Aorta (tissue), 5 donors: ENCODE results near the gene SARS1. TPM values are rescaled to one million over a fixed set of nuclear protein-coding genes. Genes with fewer than 3 reads are reported as not detected.
"Not testable (repeated sequence)": the region's sequence is repeated elsewhere in the genome, so short reads cannot be mapped to it uniquely, and the experiment has no call there.

ENCODE experiments used
- ATAC-seq: fragments of 200-7000 bp; cut with Tn5 transposase; one replicate; pipeline ENCODE4 v1.9.1; 2022; ENCODE audit warnings: moderate library complexity; ENCODE audit not compliant: low FRiP score
- DNase-seq, 2 donors: peaks; one replicate each; pipeline ENCODE4 v3.0.0-alpha.2; 2020
- H3K27ac ChIP-seq, 2 donors: one replicate each; pipeline ENCODE4 v1.5.1; 2013; ENCODE audit warnings: low read length in 2 of 2, mild to moderate bottlenecking in 2 of 2, moderate library complexity in 2 of 2, control low read depth in 1 of 2, inconsistent platforms in 1 of 2, low read depth in 1 of 2
- H3K27me3 ChIP-seq, 2 donors: one replicate each; pipeline ENCODE4 v1.6.1; 2013; ENCODE audit warnings: control low read depth in 1 of 2, low read length in 1 of 2, mild to moderate bottlenecking in 1 of 2, moderate library complexity in 1 of 2; ENCODE audit not compliant: insufficient read depth in 2 of 2, control insufficient read depth in 1 of 2
- H3K36me3 ChIP-seq, 2 donors: one replicate each; pipeline ENCODE4 v1.6.1; 2013; ENCODE audit warnings: control low read depth in 1 of 2, low read length in 1 of 2, mild to moderate bottlenecking in 1 of 2; ENCODE audit not compliant: insufficient read depth in 2 of 2, control insufficient read depth in 1 of 2
- H3K4me1 ChIP-seq, 2 donors: one replicate each; pipeline ENCODE4 v1.6.1; 2013; ENCODE audit warnings: low read length in 2 of 2, control low read depth in 1 of 2, mild to moderate bottlenecking in 1 of 2, moderate library complexity in 1 of 2; ENCODE audit not compliant: insufficient read depth in 2 of 2, control insufficient read depth in 1 of 2
- H3K4me3 ChIP-seq, 2 donors: one replicate each; pipeline ENCODE4 v1.5.1; 2013; ENCODE audit warnings: low read length in 2 of 2, control low read depth in 1 of 2, mild to moderate bottlenecking in 1 of 2
- H3K9me3 ChIP-seq: one replicate; pipeline ENCODE4 v1.6.1; 2013; ENCODE audit warnings: mild to moderate bottlenecking, low read length; ENCODE audit not compliant: control insufficient read depth
- WGBS, 2 donors: extraction: QIAGEN DNeasy Blood & Tissue Kit; methylation state at CpG; one replicate each; pipeline ENCODE4 v1.1.7; 2013; 5-methylcytosine and 5-hydroxymethylcytosine counted together
- intact Hi-C, 2 donors: fragments of 100-400 bp; cut with DNase I; formaldehyde crosslinking; loops; one replicate each; pipeline versions ENCODE4 v1.14.2 to v1.15.0; 2022
- polyA plus RNA-seq, 2 donors: library from polyadenylated mRNA; stranded (reverse); fragments of 200-250 nt; gene quantifications; one replicate each; pipeline ENCODE4 v1.2.3, GENCODE V29; 2013
- total RNA-seq, 2 donors: library from RNA; stranded (reverse); fragmentation: NEBNext Ultra II Directional; extraction: Animal tissue kit (Norgen Biotek cat#: 25700); gene quantifications; one replicate each; pipeline ENCODE4 v1.2.1, GENCODE V29; 2021
- donor health status: healthy with polysubstance abuse.
- donor health status: Bipolar disorder and iron deficiency.
- donor health status: DM: no; HTN: no; CAD: no.
- donor health status: DM: no; HTN: no; CAD: no.
- donor health status: DM: yes; HTN: yes; CAD: no.

Gene SARS1
- total and polyA plus RNA-seq, 4 donors = 109 to 159 (median 117) TPM

- H3K4me3 ChIP-seq, H3K27me3 ChIP-seq, H3K36me3 ChIP-seq, H3K4me1 ChIP-seq, DNase-seq, H3K27ac ChIP-seq, ATAC-seq, H3K9me3 ChIP-seq: not testable (repeated sequence)
- intact Hi-C loops = loop anchor here in 1 of 2 donors (10.0 kb wide), 1 partner anchor 58 kb away; no protein-coding TSS in a partner anchor
- WGBS, 2 donors = 91 to 92% methylated on average over 5 of the region's 5 CpGs
Measured at GRCh38 chr1:109286762-109287161, 73.0 kb downstream of the SARS1 start.

Other genes with a start within 250 kb of the SARS1 start
- gene WDR47, start 171.8 kb upstream of the SARS1 start, total RNA-seq = 10 to 100 TPM; 20.2 to 24.1 TPM
- gene WDR47, start 171.8 kb upstream of the SARS1 start, polyA plus RNA-seq = 10 to 100 TPM in 1 of 2 donors, 1 to 10 TPM in 1; 5.6 to 10.5 TPM
- gene TAF13, start 137.9 kb upstream of the SARS1 start, total RNA-seq = 10 to 100 TPM; 40.7 to 71.2 TPM
- gene TAF13, start 137.9 kb upstream of the SARS1 start, polyA plus RNA-seq = 100 to 1,000 TPM in 1 of 2 donors, 10 to 100 TPM in 1; 30.5 to 111 TPM
- gene TMEM167B, start 123.2 kb upstream of the SARS1 start, total RNA-seq = 10 to 100 TPM; 42.2 to 43.2 TPM
- gene TMEM167B, start 123.2 kb upstream of the SARS1 start, polyA plus RNA-seq = 10 to 100 TPM; 26.7 to 28.1 TPM
- gene ELAPOR1, start 99.8 kb upstream of the SARS1 start, total RNA-seq = 1 to 10 TPM in 1 of 2 donors, under 1 TPM in 1; 0.55 to 1.5 TPM
- 1 to 10 TPM in 1 of 2 donors, under 1 TPM in 1; 0.15 to 6.0 TPM for gene ELAPOR1, start 99.8 kb upstream of the SARS1 start, polyA plus RNA-seq
- 1 to 10 TPM; 1.6 to 4.2 TPM for gene CELSR2, start 35.6 kb downstream of the SARS1 start, total RNA-seq
- gene CELSR2, start 35.6 kb downstream of the SARS1 start, polyA plus RNA-seq = 1 to 10 TPM in 1 of 2 donors, under 1 TPM in 1; 0.38 to 2.1 TPM
- gene PSRC1, start 69.2 kb downstream of the SARS1 start, total RNA-seq = 1 to 10 TPM; 2.2 to 4.2 TPM
- 1 to 10 TPM; 1.3 to 7.8 TPM for gene PSRC1, start 69.2 kb downstream of the SARS1 start, polyA plus RNA-seq
- gene MYBPHL, start 93.1 kb downstream of the SARS1 start, total RNA-seq = not detected
- gene MYBPHL, start 93.1 kb downstream of the SARS1 start, polyA plus RNA-seq = not detected
- 100 to 1,000 TPM; 119 to 310 TPM for gene SORT1, start 184.0 kb downstream of the SARS1 start, total RNA-seq
- gene SORT1, start 184.0 kb downstream of the SARS1 start, polyA plus RNA-seq = 10 to 100 TPM; 47.3 to 74.6 TPM
- gene PSMA5, start 212.5 kb downstream of the SARS1 start, total RNA-seq = 10 to 100 TPM; 37.4 to 49.9 TPM
- gene PSMA5, start 212.5 kb downstream of the SARS1 start, polyA plus RNA-seq = 10 to 100 TPM; 39.1 to 57.1 TPM